Activated CD4-positive, alpha-beta T cell treated with anti-CD3 and anti-CD28 coated beads, Interleukin-2, amount 10 ng/mL, durations not matched to agents 24 days and 14 days (primary cell): ENCODE measurements around the gene AMER2. TPM values are rescaled to one million over a fixed set of nuclear protein-coding genes. Genes with fewer than 3 reads are reported as not detected.

ENCODE experiments used
- DNase-seq: peaks from one replicate; pipeline ENCODE4 v3.0.0; 2022
- H3K27ac Mint-ChIP-seq: one replicate; pipeline ENCODE4 v1.8.0; 2022; ENCODE audit warnings: mild to moderate bottlenecking, mixed read lengths
- H3K27me3 Mint-ChIP-seq: one replicate; pipeline ENCODE4 v1.8.0; 2022; ENCODE audit warnings: mixed read lengths
- H3K36me3 Mint-ChIP-seq: one replicate; pipeline ENCODE4 v1.8.0; 2022; ENCODE audit warnings: low read depth, mild to moderate bottlenecking, mixed read lengths
- H3K4me1 Mint-ChIP-seq: one replicate; pipeline ENCODE4 v1.8.0; 2021; ENCODE audit warnings: mixed read lengths
- H3K4me3 Mint-ChIP-seq: one replicate; pipeline ENCODE4 v1.8.0; 2022; ENCODE audit warnings: mild to moderate bottlenecking, moderate library complexity, mixed read lengths
- H3K9me3 Mint-ChIP-seq: one replicate; pipeline ENCODE4 v1.8.0; 2021; ENCODE audit warnings: mixed read lengths
- intact Hi-C: fragments of 100-400 bp; cut with micrococcal nuclease; formaldehyde crosslinking; loops from one replicate; pipeline ENCODE4 v1.15.1; 2023
- total RNA-seq: library from RNA; stranded (reverse); gene quantifications from 2 replicates; pipeline ENCODE4 v1.2.3, GENCODE V29; 2022

AMER2 gene, protein sequence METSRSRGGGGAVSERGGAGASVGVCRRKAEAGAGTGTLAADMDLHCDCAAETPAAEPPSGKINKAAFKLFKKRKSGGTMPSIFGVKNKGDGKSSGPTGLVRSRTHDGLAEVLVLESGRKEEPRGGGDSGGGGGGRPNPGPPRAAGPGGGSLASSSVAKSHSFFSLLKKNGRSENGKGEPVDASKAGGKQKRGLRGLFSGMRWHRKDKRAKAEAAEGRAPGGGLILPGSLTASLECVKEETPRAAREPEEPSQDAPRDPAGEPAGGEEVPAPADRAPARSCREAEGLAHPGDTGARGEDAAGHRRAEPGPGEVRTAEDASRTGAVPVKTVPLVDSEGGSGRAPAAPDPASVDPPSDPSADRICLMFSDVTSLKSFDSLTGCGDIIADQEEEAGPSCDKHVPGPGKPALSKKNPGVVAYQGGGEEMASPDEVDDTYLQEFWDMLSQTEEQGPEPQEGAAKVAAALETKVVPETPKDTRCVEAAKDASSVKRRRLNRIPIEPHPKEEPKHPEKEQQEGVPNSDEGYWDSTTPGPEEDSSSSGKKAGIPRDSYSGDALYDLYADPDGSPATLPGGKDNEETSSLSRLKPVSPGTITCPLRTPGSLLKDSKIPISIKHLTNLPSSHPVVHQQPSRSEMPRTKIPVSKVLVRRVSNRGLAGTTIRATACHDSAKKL
- not detected in 2 replicates for total RNA-seq

DNA sequence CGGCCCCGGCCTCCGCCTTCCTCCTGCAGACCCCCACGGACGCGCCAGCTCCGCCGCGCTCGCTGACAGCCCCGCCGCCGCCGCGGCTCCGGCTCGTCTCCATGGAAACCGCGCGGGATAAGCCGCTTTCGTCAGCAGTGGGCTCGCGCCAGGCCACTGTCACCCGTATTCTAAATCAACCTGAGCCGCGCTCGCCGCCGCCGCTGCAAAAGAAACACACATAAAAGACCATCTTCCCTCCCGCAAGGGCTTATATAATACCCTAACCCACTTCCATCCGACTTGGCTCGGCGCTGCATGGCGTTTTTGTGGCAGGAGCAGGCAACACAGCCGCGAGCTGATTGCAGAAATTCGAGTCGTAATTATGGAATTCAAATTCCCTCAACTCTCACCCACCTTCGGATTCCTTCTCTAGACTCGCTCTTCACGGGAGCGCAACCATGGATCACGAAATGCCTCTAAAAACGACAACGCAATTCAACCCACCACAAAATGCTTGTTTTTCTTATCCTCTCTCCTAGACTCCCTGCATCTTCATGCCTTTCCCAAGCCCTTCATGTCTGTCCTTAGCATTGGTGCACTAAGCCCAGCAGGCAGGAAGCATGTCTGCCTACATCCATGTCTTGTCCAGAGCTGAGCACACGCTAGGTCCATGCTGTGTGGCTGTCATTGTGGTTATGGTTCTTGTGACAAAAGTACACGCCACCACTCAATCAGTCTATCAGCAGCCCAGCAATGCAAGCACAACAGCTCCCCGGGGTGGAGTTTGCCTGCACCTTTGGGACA, at the start of gene AMER2:
Gene AMER2 (minus strand): TSS at position 772 of the 786 bp plus-strand sequence. CDS start 669 bp downstream, at position 103.
- DNase-seq, result peak; percentile 62
- H3K36me3 Mint-ChIP-seq, result no peaks in the 10 kb centered on the region
- no peaks in the 10 kb centered on the region for H3K9me3 Mint-ChIP-seq
- H3K4me3 Mint-ChIP-seq, result peak within 1 kb of the TSS; percentile 59
- H3K27me3 Mint-ChIP-seq, result peaks cover 65% of the 10 kb centered on the region
- H3K27ac Mint-ChIP-seq, result no peak within 1 kb of the TSS
- intact Hi-C loops, result no loop called here
- peaks cover 9% of the 10 kb centered on the region for H3K4me1 Mint-ChIP-seq

DNA sequence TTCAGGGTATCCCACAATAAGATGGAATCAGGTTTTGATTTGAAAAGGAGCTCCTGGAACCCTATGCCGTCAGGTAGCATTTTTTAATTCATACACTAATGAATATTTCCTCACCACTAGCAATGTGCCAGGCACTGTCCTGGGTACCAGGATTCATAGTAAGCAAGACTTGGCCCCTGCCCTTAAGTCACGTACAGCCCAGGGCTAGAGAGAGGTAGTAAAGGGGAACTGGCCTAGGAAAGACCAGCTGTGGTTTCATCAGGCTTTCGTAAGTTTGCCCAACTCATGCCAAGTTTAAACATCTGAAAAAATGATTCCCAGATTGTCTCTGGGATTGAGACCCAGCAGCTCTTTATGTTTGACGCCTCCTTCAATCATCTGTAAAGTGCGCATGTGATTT, 45.9 kb upstream of the AMER2 start:
- intact Hi-C loops, result no loop called here
- Mint-ChIP-seq H3K4me3 (no peak overlapping the region), H3K4me1 (peaks cover 5% of the 10 kb centered on the region), H3K9me3 (no peaks in the 10 kb centered on the region), H3K27ac (no peak overlapping the region), H3K36me3 (no peaks in the 10 kb centered on the region), H3K27me3 (peaks cover 15% of the 10 kb centered on the region)
- DNase-seq, result no peak

DNA sequence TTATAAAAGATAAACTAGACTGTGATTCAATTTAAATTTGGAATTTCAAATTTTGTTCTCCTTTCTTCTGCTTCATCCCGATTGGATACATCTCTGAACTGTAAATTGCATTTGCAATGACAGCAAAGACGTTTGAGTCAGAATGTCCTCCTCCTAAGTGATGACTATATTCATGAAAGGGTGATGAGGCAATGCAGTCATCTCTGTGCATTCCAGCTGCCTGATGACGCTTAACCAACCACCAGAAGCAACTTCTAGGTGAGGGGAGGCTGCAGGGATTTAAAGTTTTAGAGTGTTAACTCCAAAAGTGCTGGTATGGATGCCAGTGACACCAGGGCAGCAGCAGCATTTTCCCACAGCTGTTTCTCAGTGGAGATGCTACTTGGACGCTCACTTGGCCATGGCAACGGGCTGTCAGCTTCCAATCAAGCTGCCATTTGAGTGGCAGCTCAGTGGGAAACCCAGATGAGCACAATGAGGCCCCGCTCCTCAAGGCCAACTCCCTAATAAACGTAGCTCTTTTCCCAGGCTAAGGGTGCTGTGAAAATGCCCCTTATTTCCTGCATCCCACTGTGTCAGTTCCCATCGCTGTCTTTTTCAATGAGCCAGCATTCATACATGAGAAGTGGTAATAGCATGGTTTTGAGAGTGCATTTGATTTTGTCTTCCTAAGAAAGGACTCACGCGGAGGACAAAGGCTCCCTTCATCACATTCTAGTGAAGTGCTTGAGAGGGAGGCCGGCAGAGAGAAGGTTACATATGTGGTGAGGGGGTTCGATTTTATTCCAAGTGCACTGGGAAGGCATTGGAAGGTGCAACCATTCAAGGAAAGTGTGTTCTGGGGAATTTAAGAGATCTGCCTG, 45.2 kb upstream of the AMER2 start:
- Mint-ChIP-seq H3K27me3 (peaks cover 12% of the 10 kb centered on the region), H3K9me3 (no peaks in the 10 kb centered on the region), H3K36me3 (no peaks in the 10 kb centered on the region), H3K27ac (no peak overlapping the region), H3K4me1 (peaks cover 5% of the 10 kb centered on the region), H3K4me3 (no peak overlapping the region)
- DNase-seq, result no peak
- intact Hi-C loops, result no loop called here

DNA sequence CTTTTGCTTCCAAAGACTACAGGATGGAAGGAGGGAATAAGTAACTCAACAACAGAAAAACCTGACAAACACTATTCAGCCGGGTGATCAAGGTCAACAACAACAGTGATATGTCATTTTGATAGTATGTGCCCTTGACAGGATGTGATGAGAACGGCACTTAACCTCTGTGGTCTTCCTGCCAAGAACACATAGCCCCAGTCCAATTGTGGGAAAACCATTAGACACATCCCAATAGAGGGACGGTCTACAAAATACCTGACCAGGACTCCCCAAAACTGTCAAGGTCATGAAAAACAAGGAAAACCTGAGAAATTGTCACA, 43.1 kb upstream of the AMER2 start:
- DNase-seq, result no peak
- no peak overlapping the region for H3K27ac Mint-ChIP-seq
- no peaks in the 10 kb centered on the region for H3K9me3 Mint-ChIP-seq
- no peak overlapping the region for H3K4me3 Mint-ChIP-seq
- intact Hi-C loops, result no loop called here
- no peaks in the 10 kb centered on the region for H3K36me3 Mint-ChIP-seq
- H3K27me3 Mint-ChIP-seq, result peaks cover 7% of the 10 kb centered on the region
- H3K4me1 Mint-ChIP-seq, result peaks cover 5% of the 10 kb centered on the region

DNA sequence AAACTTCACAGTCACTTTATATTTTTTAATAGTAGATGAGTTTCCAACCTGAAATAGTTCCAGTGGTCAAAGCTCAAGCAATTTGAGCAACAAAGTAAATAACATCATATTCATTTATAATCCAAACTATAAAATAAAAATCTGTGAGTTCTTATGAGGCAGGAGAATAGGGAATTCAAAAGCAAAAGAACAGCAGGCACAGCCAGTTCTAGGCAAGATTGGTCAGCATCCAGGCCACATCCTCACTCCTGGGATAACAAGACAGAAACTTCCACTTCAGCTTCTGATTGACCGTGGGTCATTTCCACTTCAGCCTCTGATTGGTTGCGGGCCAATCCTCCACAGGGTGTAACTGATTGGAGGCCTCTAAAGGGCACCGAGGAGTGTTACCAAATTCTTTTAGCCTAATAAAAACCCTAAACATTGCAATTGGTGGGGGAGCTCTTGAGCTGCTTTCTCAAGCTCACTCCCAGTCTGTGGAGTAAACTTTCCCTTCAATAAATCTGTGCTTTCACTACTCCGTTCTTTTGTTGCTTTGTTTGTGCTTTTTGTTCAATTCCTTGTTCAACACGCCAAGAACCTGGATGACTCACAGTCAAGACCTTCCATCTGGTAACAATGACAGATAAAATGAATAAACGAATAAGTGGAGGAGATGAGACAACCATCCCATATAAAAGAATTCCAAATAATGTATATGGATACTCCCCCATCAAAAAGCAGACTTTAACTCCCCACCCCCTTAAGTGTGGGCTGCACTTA, 42.6 kb upstream of the AMER2 start:
- Mint-ChIP-seq H3K9me3 (no peaks in the 10 kb centered on the region), H3K4me1 (peaks cover 3% of the 10 kb centered on the region), H3K4me3 (no peak overlapping the region), H3K36me3 (no peaks in the 10 kb centered on the region), H3K27ac (no peak overlapping the region), H3K27me3 (peaks cover 7% of the 10 kb centered on the region)
- no peak for DNase-seq
- intact Hi-C loops, result no loop called here

DNA sequence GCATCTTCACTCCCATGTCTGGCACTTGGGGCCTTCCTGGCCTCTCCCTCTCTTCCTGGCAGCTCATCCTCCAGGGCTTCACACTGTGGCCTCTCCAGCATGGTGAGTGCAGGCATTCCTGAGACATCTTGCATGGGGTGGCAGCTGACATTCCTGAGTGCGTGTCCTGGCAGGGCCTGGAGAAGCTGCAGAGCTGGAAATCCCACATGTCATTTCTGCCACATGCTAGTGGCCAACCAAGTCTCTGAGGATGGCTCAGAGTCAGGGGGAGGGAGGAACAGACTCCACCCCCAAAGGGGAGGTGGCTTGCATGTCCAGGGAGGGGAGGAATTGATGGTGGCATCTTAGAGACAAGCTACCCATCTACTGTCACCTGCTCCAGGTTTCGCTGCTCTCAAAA, 41.6 kb upstream of the AMER2 start:
- Mint-ChIP-seq H3K27me3 (peaks cover 5% of the 10 kb centered on the region), H3K9me3 (no peaks in the 10 kb centered on the region), H3K36me3 (no peaks in the 10 kb centered on the region), H3K27ac (no peak overlapping the region), H3K4me1 (peaks cover 3% of the 10 kb centered on the region), H3K4me3 (no peak overlapping the region)
- intact Hi-C loops, result no loop called here
- no peak for DNase-seq

DNA sequence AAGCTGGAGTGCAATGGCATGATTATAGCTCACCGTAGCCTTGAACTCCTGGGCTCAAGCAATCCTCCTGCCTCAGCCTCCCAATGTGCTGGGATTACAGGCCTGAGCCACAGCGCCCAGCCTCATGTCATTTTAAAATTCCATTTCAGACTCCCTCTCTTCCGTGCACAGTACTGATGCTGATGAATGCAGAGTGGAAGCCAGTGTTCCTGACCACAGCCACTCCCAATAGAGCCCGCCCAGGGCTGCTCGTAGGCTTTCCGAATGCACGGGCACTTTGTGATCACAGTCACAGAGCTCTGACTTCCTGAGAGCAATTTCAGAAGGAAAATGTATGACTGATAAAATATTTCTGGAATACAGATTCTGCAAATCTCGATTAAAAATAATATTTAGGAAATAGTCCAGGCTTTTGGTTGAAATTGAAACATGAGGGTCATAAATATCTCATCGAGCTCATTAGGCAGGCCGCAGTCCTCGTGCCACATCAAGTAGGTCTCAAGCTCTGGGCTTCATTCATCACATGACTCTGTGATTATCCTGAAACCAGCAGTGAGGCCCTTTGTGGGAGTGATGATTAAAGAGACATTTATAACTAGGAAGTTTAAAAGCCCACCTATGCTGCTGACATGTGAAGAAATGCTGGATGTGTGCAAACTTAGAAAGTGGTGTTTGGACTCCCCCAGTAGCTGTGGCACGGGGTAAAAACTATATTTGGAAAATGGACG, 38.9 kb upstream of the AMER2 start:
- H3K36me3 Mint-ChIP-seq, result no peaks in the 10 kb centered on the region
- H3K9me3 Mint-ChIP-seq, result no peaks in the 10 kb centered on the region
- peaks cover 3% of the 10 kb centered on the region for H3K4me1 Mint-ChIP-seq
- H3K27ac Mint-ChIP-seq, result no peak overlapping the region
- intact Hi-C loops, result no loop called here
- no peak for DNase-seq
- peaks cover 5% of the 10 kb centered on the region for H3K27me3 Mint-ChIP-seq
- H3K4me3 Mint-ChIP-seq, result no peak overlapping the region

DNA sequence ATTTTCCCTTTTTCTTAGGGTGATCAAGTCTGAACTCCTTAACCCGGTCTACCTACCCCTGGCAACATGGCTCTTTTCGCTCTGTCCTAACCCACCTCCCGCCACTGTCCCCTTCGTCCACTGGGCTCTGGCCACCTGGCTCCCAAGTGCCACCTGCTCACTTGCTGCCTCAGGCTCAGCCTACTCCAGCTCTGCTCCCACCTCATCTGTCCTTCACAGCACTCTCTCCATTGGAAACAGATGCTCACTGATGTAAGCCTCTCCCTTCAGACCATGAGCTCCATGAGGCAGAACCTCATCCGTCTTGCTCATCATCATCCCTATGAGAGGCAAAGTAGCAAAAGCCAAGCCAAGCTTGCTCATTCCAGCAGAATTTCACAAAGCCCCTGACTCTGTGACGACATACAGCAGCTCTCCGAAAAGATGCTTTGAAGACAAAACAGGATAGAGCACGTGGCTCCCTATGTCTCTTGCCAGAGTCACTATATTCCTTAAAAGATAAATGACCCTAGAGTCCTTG, 35.3 kb upstream of the AMER2 start:
- intact Hi-C loops, result no loop called here
- no peak overlapping the region for H3K27ac Mint-ChIP-seq
- H3K4me3 Mint-ChIP-seq, result no peak overlapping the region
- no peaks in the 10 kb centered on the region for H3K36me3 Mint-ChIP-seq
- no peaks in the 10 kb centered on the region for H3K9me3 Mint-ChIP-seq
- H3K4me1 Mint-ChIP-seq, result no peaks in the 10 kb centered on the region
- H3K27me3 Mint-ChIP-seq, result peaks cover 6% of the 10 kb centered on the region
- no peak for DNase-seq

DNA sequence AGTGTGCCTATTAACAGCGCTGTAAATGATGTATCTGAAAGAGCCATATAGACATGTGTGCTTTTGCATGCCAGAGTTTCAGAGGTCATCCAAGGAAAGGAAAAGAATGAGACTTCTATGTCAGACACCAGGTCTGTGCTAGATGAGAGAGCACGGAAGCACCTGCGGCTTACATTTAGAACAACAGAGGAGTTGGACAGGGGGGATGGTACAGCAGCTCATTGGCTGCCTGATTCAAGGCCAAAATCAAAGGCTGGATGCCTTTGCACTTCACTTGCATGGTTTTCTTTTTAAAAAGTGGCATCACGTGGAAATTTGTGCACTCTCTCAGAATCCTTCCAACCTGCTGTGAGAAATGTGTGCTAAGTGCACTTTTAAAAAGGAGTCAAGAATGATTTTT, 32.8 kb upstream of the AMER2 start:
- Mint-ChIP-seq H3K4me1 (no peaks in the 10 kb centered on the region), H3K27me3 (peaks cover 8% of the 10 kb centered on the region), H3K27ac (no peak overlapping the region), H3K36me3 (no peaks in the 10 kb centered on the region), H3K4me3 (no peak overlapping the region), H3K9me3 (no peaks in the 10 kb centered on the region)
- intact Hi-C loops, result no loop called here
- DNase-seq, result no peak

DNA sequence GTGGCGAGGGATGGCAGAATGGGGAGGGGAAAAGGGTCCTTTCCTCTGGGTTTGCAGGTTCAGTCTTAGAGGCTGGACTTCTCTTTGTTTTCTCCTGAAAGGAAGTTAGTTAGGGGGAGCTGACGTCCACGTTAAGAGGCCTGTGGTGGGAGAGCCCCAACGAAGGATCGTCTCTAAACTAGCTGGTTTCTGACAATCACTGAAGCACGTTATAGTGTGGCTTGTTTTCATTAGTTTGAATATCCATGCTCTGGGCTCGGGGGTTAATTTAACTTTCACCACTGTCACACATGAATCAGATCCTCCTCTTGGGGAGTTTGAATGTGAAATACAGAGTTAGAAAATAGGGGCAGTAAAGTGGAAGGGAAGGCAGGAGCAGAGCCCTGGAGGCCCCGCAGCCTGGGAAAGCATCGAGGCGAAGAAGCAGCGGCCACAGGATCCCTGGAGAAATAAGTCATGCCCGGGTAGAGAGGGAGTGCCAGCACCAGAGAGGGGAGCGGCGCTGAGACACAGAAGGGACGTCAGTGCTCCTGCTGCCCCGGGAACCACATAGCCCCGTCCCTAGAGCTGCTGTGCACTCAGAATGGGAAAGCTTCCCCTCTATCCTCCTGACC, 31.1 kb upstream of the AMER2 start:
- H3K36me3 Mint-ChIP-seq, result no peaks in the 10 kb centered on the region
- no peak overlapping the region for H3K4me3 Mint-ChIP-seq
- H3K27ac Mint-ChIP-seq, result no peak overlapping the region

DNA sequence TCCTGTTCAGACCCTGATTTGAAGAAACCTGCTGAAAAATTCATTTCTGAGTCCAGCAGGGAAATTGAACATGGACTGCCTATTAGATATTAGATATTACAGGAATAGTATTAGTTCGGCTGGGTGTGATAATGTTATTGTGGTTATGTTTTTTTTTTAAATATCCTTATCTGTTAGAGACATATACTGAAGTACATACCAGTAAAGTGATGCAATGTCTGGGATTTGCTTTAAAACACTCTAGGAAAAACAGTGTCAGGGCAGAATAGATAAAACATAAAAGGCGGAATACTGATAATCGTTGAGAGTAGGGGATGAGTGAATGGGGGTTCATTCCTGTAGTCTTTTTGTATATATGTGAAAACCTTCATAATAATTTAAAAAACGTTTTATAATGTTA, 28.7 kb upstream of the AMER2 start:
- Mint-ChIP-seq H3K36me3 (no peaks in the 10 kb centered on the region), H3K4me3 (no peak overlapping the region), H3K9me3 (no peaks in the 10 kb centered on the region), H3K27ac (no peak overlapping the region), H3K4me1 (no peaks in the 10 kb centered on the region), H3K27me3 (peaks cover 7% of the 10 kb centered on the region)
- DNase-seq, result no peak
- intact Hi-C loops, result no loop called here

More for the DNA sequence above, 31.1 kb upstream of the AMER2 start:
- intact Hi-C loops, result no loop called here
- DNase-seq, result no peak
- no peaks in the 10 kb centered on the region for H3K4me1 Mint-ChIP-seq
- H3K27me3 Mint-ChIP-seq, result peaks cover 8% of the 10 kb centered on the region
- no peaks in the 10 kb centered on the region for H3K9me3 Mint-ChIP-seq

DNA sequence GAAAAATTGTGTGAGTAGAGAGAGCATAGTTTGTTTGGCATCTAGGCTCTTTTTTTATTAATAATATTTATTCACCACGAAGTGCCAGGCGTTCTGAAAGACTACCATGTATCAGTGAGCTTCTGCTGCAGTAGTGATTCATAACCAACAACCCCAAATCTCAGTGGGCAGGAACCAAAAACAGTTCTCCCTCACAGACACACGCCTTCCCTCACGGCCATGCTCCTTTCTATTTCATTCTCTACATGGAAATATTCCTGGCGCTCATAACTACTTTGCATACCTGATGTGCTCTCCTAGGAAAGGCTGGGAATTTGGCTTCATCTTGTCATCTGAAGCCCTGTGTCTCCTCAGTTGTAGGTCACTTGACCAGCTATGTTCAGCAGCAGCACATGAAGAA, 26.6 kb upstream of the AMER2 start:
- no peaks in the 10 kb centered on the region for H3K4me1 Mint-ChIP-seq
- no peak for DNase-seq
- peaks cover 4% of the 10 kb centered on the region for H3K27me3 Mint-ChIP-seq
- H3K4me3 Mint-ChIP-seq, result no peak overlapping the region
- intact Hi-C loops, result no loop called here
- H3K9me3 Mint-ChIP-seq, result no peaks in the 10 kb centered on the region
- no peaks in the 10 kb centered on the region for H3K36me3 Mint-ChIP-seq
- no peak overlapping the region for H3K27ac Mint-ChIP-seq
